ENCODE results near the gene SLC34A3. TPM values are rescaled to one million over a fixed set of nuclear protein-coding genes. Genes with fewer than 3 reads are reported as not detected.

The SLC34A3 gene
- total RNA-seq, 1 experiment from 2014 or later: 0.26 TPM

- DNase-seq: no peak
These were observed 9.7 kb downstream of the SLC34A3 start for GRCh38 chr9:137240318-137240840.

GRCh38 chr9:137240841-137241489 is 10.3 kb downstream of the SLC34A3 start, which contains the start of gene TUBB4B:
Gene TUBB4B (plus strand): TSS chr9:137241287. CDS start chr9:137241361, 74 bp downstream.
- H3K4me1 Mint-ChIP-seq (ENCODE audit: low read depth, unreplicated experiment): peaks cover 28% of the 10 kb centered on the region
- H3K36me3 Mint-ChIP-seq (ENCODE audit: insufficient read depth, unreplicated experiment): peaks cover 67% of the 10 kb centered on the region
- CTCF ChIA-PET: interaction anchor here (0.8 to 1.4 kb wide), 2 partner anchors 14 to 182 kb away, joined by 3 to 5 read pairs; partner anchors contain the start of gene EXD3
- H3K27ac Mint-ChIP-seq (ENCODE audit: unreplicated experiment): peak within 1 kb of the TSS; percentile 100
- H3K27me3 Mint-ChIP-seq (ENCODE audit: unreplicated experiment): peaks cover 12% of the 10 kb centered on the region
- peak within 1 kb of the TSS; percentile 76 for H3K4me3 Mint-ChIP-seq (ENCODE audit: low read depth, unreplicated experiment)
- no peak for TF ChIP-seq CTCF (IDR thresholded peaks at IDR 0.05; ENCODE audit: unreplicated experiment)
- BruUV-seq (replicated peaks): no TSS peak
- DNase-seq: peak; percentile 94
- intact Hi-C loops (cut with micrococcal nuclease; ENCODE audit: unreplicated experiment): no loop called here
- no peaks in the 10 kb centered on the region for H3K9me3 Mint-ChIP-seq (ENCODE audit: low read depth, unreplicated experiment)

More at GRCh38 chr9:137240318-137240840, 9.7 kb downstream of the SLC34A3 start:
- H3K4me3 Mint-ChIP-seq (ENCODE audit: low read depth, unreplicated experiment): peak overlapping the region; percentile 76
- H3K27me3 Mint-ChIP-seq (ENCODE audit: unreplicated experiment): peaks cover 17% of the 10 kb centered on the region
- intact Hi-C loops (cut with micrococcal nuclease; ENCODE audit: unreplicated experiment): no loop called here
- peak overlapping the region; percentile 100 for H3K27ac Mint-ChIP-seq (ENCODE audit: unreplicated experiment)
- CTCF ChIA-PET: interaction anchor here (0.8 to 1.4 kb wide), 2 partner anchors 14 to 182 kb away, joined by 3 to 5 read pairs; partner anchors contain the start of gene EXD3
- H3K4me1 Mint-ChIP-seq (ENCODE audit: low read depth, unreplicated experiment): peaks cover 28% of the 10 kb centered on the region
- TF ChIP-seq CTCF (IDR thresholded peaks at IDR 0.05; ENCODE audit: unreplicated experiment): no peak
- no TSS peak for BruUV-seq (replicated peaks)
- H3K9me3 Mint-ChIP-seq (ENCODE audit: low read depth, unreplicated experiment): no peaks in the 10 kb centered on the region
- H3K36me3 Mint-ChIP-seq (ENCODE audit: insufficient read depth, unreplicated experiment): peaks cover 68% of the 10 kb centered on the region

GRCh38 chr9:137241490-137242268 is 11.0 kb downstream of the SLC34A3 start:
- CTCF ChIA-PET: interaction anchor here (1.1 kb wide), 1 partner anchor 13 kb away, joined by 4 read pairs; no protein-coding TSS in a partner anchor
- peak overlapping the region; percentile 100 for H3K27ac Mint-ChIP-seq (ENCODE audit: unreplicated experiment)
- peaks cover 28% of the 10 kb centered on the region for H3K4me1 Mint-ChIP-seq (ENCODE audit: low read depth, unreplicated experiment)
- BruUV-seq (replicated peaks): no TSS peak
- TF ChIP-seq CTCF (IDR thresholded peaks at IDR 0.05; ENCODE audit: unreplicated experiment): no peak
- H3K4me3 Mint-ChIP-seq (ENCODE audit: low read depth, unreplicated experiment): peak overlapping the region; percentile 76
- peak; percentile 59 for DNase-seq
- peaks cover 12% of the 10 kb centered on the region for H3K27me3 Mint-ChIP-seq (ENCODE audit: unreplicated experiment)
- intact Hi-C loops (cut with micrococcal nuclease; ENCODE audit: unreplicated experiment): no loop called here
- H3K9me3 Mint-ChIP-seq (ENCODE audit: low read depth, unreplicated experiment): no peaks in the 10 kb centered on the region
- peaks cover 67% of the 10 kb centered on the region for H3K36me3 Mint-ChIP-seq (ENCODE audit: insufficient read depth, unreplicated experiment)
